Measurements from ENCODE around the gene TMEM19.

DNA sequence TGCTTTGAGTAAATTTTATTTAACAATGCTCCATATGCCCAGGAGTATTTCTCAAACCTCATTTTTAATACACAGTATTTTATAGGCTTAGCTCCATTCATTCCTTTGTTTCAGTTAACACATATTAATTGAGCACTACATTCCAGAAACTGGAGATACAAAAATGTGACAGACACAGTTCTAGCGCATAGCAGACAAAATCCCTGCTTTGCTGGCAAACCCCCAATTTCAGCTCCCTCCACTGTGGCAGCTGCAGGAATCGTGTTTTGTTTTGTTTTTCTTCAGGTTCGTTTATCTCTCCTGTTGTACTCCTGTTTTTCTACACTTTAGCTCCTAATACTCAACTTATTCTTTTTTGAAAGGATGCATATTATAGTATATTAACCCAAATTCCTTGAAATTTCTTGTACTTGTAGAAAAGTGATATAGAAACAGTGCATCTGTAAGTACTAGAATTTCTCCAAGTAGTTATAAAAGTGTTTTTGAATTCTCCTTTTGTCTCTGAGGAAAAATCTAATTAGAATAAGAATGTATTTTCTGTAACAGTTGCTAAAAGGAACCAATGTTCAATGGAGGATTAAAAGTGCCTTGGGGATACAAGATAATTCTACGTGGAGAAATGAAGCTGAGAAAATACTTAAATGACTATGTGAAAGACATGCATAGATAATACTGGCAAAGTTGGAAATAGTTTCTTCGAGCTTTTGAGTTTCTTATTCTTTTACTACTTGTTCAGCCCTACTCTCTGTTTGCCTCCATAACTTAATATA is 62.4 kb downstream of the TMEM19 start:
- TF ChIP-seq CTCF (IDR thresholded peaks at IDR 0.05) (no peak), POLR2A (IDR thresholded peaks at IDR 0.05) (no peak)
